SK-N-SH treated with all-trans-retinoic acid at 6 μM for 48 hours (cell line): Measurements from ENCODE around the gene DLL4.

Experiments used
- ARNTL ChIP-seq: fragments of 450-650 bp; formaldehyde crosslinking; IDR thresholded peaks from 2 replicates; pipeline ENCODE4 v1.5.0; 2020; ENCODE audit warnings: low read depth, mild to moderate bottlenecking, moderate library complexity, borderline replicate concordance
- CSDC2 ChIP-seq: fragments of 250-450 bp; sonication (Bioruptor Pico); IDR thresholded peaks from 2 replicates; pipeline ENCODE4 v1.5.0; 2020; ENCODE audit warnings: mild to moderate bottlenecking, moderate library complexity
- ESRRG ChIP-seq: fragments of 250-450 bp; sonication (Bioruptor Pico); IDR thresholded peaks from 2 replicates; pipeline ENCODE4 v1.6.1; 2021; ENCODE audit warnings: mild to moderate bottlenecking
- GLIS3 ChIP-seq: fragments of 250-450 bp; sonication (Bioruptor Pico); IDR thresholded peaks from 2 replicates; pipeline ENCODE4 v1.5.0; 2020; ENCODE audit warnings: mild to moderate bottlenecking, moderate library complexity
- POU6F1 ChIP-seq: fragments of 250-450 bp; sonication (Bioruptor Pico); IDR thresholded peaks from 2 replicates; pipeline ENCODE4 v1.8.0; 2021; ENCODE audit warnings: low read depth, mild to moderate bottlenecking, moderate library complexity, borderline replicate concordance
- PPARA ChIP-seq: fragments of 250-450 bp; sonication (Bioruptor Pico); IDR thresholded peaks from 2 replicates; pipeline ENCODE4 v1.5.0; 2020; ENCODE audit warnings: mild to moderate bottlenecking, borderline replicate concordance
- RARB ChIP-seq: fragments of 250-450 bp; sonication (Bioruptor Pico); IDR thresholded peaks from 2 replicates; pipeline ENCODE4 v1.8.0; 2021; ENCODE audit warnings: mild to moderate bottlenecking, moderate library complexity
- TCF4 ChIP-seq: fragments of 250-450 bp; sonication (Bioruptor Pico); IDR thresholded peaks from 2 replicates; pipeline ENCODE4 v1.8.0; 2021; ENCODE audit warnings: mild to moderate bottlenecking, moderate library complexity, borderline replicate concordance
- TF ChIP-seq, protein P1 (sequence below): fragments of 250-450 bp; sonication (Bioruptor Pico); IDR thresholded peaks from 2 replicates; pipeline ENCODE4 v1.5.1; 2020; ENCODE audit warnings: low read depth, mild to moderate bottlenecking, moderate library complexity
- TF ChIP-seq, protein P2 (sequence below): fragments of 250-450 bp; sonication (Bioruptor Pico); IDR thresholded peaks from 2 replicates; pipeline ENCODE4 v1.5.0; 2020; ENCODE audit warnings: mild to moderate bottlenecking, moderate library complexity

GRCh38 chr15:40938536-40938870 is 9.4 kb downstream of the DLL4 start:
- TF ChIP-seq ESRRG (CRISPR knock-in tag) (no peak), TCF4 (CRISPR knock-in tag) (no peak), PPARA (no peak), CSDC2 (CRISPR knock-in tag) (no peak), ARNTL (CRISPR knock-in tag) (no peak), RARB (CRISPR knock-in tag) (no peak), POU6F1 (CRISPR knock-in tag) (no peak), GLIS3 (CRISPR knock-in tag) (no peak)
- TF ChIP-seq, protein P1, sequence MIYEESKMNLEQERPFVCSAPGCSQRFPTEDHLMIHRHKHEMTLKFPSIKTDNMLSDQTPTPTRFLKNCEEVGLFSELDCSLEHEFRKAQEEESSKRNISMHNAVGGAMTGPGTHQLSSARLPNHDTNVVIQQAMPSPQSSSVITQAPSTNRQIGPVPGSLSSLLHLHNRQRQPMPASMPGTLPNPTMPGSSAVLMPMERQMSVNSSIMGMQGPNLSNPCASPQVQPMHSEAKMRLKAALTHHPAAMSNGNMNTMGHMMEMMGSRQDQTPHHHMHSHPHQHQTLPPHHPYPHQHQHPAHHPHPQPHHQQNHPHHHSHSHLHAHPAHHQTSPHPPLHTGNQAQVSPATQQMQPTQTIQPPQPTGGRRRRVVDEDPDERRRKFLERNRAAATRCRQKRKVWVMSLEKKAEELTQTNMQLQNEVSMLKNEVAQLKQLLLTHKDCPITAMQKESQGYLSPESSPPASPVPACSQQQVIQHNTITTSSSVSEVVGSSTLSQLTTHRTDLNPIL (CRISPR knock-in tag), result no peak
- TF ChIP-seq, protein P2, sequence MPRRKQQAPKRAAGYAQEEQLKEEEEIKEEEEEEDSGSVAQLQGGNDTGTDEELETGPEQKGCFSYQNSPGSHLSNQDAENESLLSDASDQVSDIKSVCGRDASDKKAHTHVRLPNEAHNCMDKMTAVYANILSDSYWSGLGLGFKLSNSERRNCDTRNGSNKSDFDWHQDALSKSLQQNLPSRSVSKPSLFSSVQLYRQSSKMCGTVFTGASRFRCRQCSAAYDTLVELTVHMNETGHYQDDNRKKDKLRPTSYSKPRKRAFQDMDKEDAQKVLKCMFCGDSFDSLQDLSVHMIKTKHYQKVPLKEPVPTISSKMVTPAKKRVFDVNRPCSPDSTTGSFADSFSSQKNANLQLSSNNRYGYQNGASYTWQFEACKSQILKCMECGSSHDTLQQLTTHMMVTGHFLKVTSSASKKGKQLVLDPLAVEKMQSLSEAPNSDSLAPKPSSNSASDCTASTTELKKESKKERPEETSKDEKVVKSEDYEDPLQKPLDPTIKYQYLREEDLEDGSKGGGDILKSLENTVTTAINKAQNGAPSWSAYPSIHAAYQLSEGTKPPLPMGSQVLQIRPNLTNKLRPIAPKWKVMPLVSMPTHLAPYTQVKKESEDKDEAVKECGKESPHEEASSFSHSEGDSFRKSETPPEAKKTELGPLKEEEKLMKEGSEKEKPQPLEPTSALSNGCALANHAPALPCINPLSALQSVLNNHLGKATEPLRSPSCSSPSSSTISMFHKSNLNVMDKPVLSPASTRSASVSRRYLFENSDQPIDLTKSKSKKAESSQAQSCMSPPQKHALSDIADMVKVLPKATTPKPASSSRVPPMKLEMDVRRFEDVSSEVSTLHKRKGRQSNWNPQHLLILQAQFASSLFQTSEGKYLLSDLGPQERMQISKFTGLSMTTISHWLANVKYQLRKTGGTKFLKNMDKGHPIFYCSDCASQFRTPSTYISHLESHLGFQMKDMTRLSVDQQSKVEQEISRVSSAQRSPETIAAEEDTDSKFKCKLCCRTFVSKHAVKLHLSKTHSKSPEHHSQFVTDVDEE, result no peak
